Colon (tissue), 2 donors: ENCODE results near the gene HAGH.

Experiments used
- FAIRE-seq: peaks from 2 replicates; lab custom pipeline; 2012; peaks lifted over from hg19 to GRCh38; lab: Jason Lieb, UNC
- donor health status: control.
- donor health status: control.

The HAGH gene

GRCh38 chr16:1831186-1832075, 4.8 kb upstream of the HAGH start:
- FAIRE-seq = no peak

DNA sequence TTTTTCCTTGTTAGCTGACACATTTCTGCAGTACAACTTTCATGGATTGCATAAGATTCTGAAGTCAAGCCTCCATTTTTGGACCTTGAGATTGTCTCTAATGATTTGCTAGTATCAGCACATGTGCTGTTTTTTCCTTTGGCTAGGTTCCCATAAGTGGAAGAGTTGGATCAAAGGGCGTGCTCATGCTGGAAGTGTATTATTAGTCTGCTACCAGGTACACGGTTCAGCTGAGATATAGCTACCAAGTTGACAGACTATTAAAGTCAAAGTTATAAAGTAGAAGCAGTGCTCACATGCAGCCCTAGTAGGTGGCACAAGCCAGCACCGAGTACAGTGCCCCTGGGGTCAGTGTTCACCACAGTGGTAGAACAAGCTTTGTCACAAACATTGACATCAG, 3.6 kb upstream of the HAGH start:
- no peak for FAIRE-seq

DNA sequence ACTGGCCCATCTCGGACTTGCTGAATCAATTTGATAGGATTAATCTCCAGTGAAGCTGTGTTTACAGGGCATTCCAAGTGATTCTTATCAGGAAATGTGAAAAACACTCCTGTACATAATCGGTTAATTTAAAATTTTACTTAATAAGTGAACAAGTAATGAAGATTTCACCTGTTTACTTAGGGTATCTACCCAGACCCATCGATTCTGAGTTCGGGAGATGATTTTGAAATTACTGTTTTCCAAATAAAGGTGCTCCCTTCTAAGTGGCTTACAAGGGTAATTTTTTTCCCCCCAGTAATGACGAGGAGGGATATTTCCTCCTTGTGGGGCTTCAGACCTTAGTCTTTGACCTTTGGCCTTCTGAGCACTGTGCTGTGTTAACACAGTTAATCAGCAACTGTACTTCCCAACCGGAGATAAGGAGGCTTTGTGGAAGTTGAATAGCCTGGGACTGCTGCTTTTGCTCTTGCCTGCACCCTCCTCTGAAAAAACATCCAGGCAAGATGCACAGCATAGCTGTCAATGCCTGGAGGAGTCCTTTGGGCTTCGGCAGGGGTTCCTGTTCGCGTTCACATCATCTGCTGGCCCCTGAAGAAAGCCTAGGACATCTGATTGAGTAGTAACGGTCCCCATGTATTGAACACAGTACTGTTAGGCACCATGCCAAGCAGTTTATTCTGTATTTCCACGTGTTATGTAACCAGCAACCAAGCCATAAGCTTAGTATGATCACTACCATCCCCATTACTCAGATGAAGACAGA, 2.2 kb upstream of the HAGH start:
- FAIRE-seq = no peak

DNA sequence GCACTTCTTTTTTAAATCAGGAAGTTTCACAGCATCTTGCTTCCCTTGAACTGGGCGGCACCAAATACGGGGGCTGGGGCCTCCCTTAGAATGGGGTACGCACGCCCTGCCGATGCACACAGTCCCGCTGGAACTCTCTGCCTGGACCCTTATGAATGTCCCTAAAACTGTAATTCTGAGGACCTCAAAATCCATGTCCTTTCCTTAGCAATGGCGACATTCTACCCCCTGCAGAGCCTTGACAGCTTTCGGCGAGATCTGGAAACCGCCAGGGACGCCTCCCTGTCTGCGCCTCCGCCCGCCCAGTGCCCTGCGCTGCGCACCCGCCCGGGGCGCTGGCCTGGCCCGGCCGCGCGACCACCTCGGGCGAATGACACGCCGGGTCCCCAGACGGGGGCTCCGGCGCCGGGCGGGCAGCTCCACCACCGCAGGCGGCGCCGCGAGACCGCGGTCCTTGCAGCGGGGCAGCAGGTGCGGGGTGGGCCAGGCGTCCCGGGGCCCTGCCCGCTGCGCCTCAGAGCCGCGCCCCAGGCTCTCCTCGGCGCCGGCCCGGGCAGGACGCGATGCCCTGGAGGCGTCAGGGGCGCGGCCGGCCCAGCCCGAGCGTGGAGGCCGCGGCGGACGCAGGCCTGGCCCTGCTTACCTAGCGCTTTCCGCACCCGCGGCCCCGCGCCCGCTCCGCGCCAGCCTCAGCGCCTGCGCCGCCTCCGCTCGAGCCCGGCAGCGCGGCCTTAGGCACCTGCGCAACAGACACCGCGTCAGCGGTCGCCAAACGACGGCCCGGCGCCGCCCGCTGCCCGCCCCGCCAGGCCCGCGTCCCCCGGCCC, 548 bp downstream of the HAGH start:
- FAIRE-seq = no peak

- no peak for FAIRE-seq
These were observed 1.2 kb downstream of the HAGH start for GRCh38 chr16:1825381-1825863.

DNA sequence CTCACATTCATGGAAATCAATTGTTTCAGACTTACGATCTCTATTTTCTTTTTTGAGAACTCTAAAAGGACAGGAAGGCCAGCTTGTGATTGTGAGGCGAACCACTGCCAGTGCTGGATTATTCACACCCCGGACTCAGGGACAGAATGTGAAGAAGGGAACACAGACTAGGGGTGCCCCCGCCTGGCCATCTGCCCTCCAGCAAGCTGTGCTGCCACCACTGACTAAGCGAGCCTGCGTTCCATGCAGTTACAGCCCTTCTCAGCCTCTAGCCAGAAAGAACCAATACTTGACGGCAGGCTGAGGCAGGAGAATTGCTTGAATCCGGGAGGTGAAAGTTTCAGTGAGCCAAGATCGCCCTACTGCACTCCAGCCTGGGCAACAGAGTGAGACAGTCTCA, 2.8 kb downstream of the HAGH start:
- no peak for FAIRE-seq

GRCh38 chr16:1822801-1823200, 3.8 kb downstream of the HAGH start:
- FAIRE-seq = no peak

GRCh38 chr16:1821861-1822611, 4.6 kb downstream of the HAGH start:
- FAIRE-seq = no peak

GRCh38 chr16:1820946-1821290, 5.7 kb downstream of the HAGH start:
- FAIRE-seq = no peak

- no peak for FAIRE-seq
These were observed 6.3 kb downstream of the HAGH start for GRCh38 chr16:1820096-1820945.

DNA sequence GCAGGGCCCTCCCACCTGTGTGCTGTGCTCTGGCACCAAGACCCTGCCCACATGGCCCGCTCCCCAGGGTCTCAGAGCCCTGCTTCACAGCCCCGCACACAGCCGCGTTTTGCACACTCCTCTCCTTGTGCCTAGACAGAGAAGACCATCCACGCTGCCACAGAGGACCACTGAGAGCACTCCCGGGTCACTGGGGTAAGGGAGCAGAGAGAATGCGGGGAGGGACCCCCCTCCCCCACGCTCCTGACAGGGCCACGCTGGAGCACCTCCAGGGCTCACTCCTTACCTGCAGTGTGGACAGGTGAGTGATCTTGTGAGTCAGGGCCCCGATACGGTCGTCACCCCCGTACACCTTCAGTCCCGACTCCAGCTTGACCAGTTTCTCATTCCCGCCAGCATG, 7.0 kb downstream of the HAGH start:
- no peak for FAIRE-seq

DNA sequence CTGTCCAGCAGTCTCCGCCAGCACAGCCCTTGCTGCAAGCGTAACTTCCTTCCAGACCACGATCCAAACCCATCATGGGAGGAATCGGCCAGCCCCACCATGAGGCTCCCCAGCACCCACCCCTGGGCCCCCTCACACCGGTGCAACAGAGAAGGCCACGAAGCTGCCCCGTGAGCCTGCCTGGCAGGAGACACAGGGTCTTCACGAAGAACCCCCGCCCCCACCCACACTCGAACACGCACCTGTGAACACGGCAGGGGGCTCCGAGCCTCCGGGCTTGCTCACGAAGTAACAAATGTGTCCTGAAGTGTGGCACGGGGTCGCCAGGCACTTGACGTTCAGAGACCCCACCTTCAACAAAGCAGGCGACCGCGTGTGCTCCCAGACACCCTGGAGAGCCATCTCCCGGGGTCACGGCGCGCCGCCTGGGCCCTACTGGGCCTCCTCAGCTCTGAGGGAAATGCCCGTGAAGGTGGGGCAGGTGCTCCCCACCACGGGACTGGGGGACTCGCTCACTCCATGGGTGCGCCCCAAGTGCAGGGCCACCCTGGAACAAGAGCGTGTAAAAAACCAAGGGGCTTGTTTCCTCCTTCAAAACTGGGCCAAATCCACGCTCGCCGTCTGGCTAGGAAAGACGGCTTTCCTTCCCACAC, 7.6 kb downstream of the HAGH start:
- FAIRE-seq = no peak

GRCh38 chr16:1818204-1818872, 8.3 kb downstream of the HAGH start:
- no peak for FAIRE-seq

DNA sequence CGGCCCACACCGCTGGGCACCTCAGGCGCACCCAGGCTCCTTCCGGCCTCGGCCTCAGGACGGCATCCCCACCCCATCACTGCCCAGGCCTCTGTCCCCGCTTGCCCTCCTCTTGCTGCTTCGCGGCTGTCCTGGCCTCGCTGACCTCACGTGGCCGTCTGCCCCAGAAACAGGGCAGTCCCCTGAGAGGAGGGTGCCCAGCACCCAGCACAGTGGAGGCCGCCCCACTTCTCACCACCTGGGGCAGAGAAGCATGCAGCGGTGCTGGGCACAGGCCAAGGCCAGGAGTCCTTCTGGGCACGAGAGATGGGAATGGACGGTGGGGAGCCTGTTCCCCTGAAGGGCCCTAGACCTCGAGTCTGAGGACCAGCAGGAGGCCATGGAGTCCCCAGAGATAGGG, 8.9 kb downstream of the HAGH start:
- FAIRE-seq = no peak

GRCh38 chr16:1817276-1817589, 9.4 kb downstream of the HAGH start:
- no peak for FAIRE-seq

- FAIRE-seq = no peak
These were observed 10.0 kb downstream of the HAGH start for GRCh38 chr16:1816396-1817275.

DNA sequence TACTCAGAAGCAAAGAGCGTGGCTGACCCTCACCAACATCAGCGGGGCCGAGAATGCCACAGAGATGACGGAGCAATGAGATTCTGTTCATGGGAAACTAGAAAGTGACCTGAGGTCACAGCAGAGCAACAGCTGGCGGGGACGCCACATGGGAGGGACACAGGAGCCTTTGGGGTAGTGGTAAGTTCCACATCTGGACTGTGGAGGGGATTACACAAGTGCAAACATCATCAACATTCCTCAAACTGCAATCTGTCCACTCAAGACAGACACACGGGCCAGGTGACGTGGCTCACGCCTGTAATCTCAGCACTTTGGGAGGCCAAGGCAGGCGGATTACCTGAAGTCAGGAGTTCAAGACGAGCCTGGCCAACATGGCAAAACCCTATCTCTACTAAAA, 11.2 kb downstream of the HAGH start:
- no peak for FAIRE-seq

- no peak for FAIRE-seq
These were observed 13.9 kb downstream of the HAGH start for GRCh38 chr16:1812732-1813163.

DNA sequence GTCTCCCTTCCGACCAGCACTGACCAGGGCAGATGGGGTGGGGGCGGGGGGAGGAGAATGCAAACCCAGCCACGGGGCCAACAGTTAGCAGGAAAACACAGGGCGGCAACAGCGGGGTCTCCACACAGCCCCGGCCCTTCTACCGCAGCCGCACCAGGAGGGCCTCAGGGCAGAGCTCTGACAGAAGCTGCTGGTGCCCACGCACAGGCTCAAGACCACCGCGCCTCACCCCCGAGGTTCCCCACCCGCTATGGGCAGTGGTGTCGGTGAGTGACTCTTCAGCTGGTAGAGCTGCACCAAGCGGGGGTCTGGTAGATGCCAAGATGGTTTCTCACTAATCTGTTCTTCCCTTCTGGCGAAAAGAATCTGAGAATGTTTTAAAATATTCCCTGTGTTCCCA, 16.1 kb downstream of the HAGH start:
- FAIRE-seq = no peak
